Hematopoietic multipotent progenitor cell treated with erythropoietin and hydrocortisone succinate and interleukin-3 and kit ligand, for 17 days (in vitro differentiated cells): Measurements from ENCODE around the gene PTPRN2.

ENCODE experiments used
- DNase-seq: peaks from one replicate; pipeline ENCODE4 v3.0.0-alpha.2; 2015; ENCODE audit warnings: low spot score

Gene PTPRN2

GRCh38 chr7:157846271-157846670 is 741.4 kb downstream of the PTPRN2 start:
- no peak for DNase-seq

GRCh38 chr7:157845203-157845835 is 742.3 kb downstream of the PTPRN2 start:
- DNase-seq: no peak

- no peak for DNase-seq
These were observed 743.0 kb downstream of the PTPRN2 start for GRCh38 chr7:157844611-157845010.

GRCh38 chr7:157844141-157844540 is 743.5 kb downstream of the PTPRN2 start:
- no peak for DNase-seq

DNA sequence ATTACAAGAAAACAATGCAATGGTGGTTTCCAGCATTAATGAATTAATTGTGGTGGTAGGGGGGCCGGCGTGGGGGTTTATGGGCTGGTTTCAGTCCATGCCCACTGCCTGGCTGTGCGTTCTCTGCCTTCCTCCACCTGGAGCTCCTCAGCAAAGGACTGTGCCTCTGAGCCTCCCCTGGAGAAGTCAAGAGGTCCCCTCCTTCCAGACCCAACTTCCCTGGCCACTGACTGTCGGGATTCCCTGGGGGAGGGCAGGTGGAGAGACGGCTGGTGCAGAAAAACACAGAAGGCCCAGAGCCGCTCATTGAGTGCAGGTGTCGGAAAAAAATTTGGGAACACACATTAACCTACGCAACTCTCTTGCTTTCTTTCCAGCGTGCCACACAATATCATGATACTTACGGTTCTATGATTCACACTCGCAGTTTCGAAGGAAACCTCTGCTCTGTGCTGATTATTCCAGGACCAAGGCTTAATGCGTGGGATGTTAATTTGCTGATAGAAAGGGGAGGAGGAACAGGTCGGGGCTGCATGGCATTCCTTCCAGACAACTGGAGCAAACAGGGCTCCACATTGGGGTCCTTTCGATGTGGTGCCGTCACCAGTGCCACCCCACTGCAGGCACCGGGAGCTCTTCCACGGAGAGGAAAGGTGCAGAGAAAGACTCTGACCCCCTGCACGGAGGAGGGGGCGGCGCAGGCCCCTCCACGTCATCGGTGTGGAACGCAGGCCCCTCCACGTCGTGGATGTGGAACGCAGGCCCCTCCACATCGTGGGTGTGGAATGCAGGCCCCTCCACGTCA is 744.1 kb downstream of the PTPRN2 start:
- DNase-seq: no peak

GRCh38 chr7:157841773-157842370 is 745.8 kb downstream of the PTPRN2 start:
- DNase-seq: no peak

- DNase-seq: no peak
These were observed 746.5 kb downstream of the PTPRN2 start for GRCh38 chr7:157840914-157841772.

DNA sequence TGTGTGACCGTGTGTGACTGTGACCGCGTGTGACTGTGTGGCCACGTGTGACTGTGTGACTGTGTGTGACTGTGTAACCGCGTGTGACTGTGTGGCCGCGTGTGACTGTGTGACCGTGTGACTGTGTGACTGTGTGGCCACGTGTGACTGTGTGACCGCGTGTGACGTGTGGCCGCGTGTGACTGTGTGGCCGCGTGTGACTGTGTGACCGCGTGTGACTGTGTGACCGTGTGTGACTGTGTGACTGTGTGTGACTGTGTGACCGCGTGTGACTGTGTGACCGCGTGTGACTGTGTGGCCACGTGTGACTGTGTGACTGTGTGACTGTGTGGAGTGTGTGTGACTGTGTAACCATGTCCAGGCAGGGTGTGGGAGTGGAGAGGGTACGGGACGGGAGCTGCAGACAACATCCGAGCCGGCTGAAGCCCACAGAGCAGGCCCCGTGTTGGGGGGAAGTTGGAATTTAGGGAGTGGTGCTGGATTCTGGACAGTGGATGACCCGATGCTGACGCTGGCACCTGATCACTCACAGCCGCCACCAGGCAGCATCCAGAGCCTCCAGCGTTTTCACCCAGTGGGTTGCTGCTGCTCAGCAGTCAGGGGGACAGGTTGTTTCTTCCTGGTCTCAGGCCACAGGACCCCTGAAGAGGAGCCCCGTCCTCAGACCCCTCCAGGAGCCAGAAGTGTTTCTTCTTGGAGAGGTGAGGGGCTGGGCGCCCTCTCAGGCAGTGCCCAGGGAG is 747.3 kb downstream of the PTPRN2 start:
- no peak for DNase-seq

GRCh38 chr7:157839672-157840167 is 747.9 kb downstream of the PTPRN2 start:
- no peak for DNase-seq

DNA sequence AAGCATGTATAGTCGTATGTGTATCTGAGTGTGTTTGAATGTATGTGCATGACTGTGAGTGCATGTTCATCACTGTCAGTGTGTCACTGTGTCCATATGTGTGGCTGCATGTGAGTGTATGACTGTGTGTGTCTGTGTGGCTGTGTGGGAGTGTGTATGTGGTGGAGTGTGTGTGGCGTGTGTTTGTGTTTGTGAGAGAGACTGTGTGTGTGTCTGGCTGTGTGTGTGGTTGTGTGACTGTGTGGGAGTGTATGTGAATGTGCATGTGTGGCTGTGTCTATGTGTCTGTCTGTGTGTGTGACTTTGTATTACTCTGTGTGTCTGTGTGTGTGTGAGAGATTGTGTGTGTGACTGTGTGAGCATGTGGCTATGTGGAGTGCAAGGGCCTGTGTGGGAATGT is 748.4 kb downstream of the PTPRN2 start:
- DNase-seq: no peak

DNA sequence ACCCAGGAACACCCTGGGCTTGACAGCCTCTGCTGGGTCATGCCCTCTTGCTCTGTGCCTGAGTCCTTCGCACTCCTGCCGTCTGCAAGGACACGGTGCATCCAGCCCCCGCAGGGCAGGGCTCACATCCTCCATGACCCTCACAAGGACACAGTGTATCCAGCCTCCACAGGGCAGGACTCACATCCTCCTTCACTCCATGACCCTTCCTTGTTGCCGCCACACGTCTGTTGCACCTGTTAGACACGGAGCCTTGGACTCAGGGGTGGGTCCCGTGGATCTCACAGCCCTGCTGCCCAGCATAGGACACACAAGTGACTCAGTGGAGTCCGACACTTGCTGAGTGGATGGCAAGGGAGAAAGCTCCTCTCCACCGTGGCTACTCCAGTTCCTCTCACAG is 750.1 kb downstream of the PTPRN2 start:
- DNase-seq: no peak

- DNase-seq: no peak
These were observed 750.6 kb downstream of the PTPRN2 start for GRCh38 chr7:157837047-157837446.

DNA sequence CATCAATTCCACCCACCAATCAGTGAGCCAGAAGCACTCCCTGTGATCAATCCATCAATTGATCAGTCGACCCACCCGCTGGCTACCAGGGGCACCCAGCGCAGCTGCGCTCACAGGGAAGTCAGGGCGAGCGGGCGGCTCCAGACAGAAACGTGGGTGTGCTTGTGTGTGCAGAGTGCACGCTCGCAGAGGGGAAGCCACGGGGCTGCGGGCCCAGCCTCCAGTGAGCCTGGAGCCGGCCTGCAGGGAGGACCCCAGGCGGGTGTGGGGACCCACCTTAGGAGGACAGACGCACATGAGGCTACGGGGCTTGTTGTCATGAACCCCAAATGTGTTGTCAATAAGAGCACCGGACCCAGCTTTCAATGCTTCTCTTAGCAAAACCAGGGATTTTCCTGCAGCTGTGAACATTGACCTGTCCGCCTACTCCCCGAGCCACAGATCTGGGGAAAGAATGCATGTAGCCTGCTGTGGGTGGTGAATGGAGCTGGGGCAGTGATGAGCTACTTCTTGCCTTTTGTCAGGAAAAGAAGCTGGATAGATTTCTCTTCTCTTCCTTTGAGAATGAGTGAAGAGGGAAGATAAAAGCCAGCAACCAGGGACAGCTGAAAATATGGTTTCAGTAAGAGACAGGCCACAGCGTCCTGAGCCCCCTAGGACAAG is 753.0 kb downstream of the PTPRN2 start:
- DNase-seq: no peak

- DNase-seq: no peak
These were observed 754.6 kb downstream of the PTPRN2 start for GRCh38 chr7:157832866-157833607.

GRCh38 chr7:157832421-157832820 is 755.2 kb downstream of the PTPRN2 start:
- DNase-seq: no peak

DNA sequence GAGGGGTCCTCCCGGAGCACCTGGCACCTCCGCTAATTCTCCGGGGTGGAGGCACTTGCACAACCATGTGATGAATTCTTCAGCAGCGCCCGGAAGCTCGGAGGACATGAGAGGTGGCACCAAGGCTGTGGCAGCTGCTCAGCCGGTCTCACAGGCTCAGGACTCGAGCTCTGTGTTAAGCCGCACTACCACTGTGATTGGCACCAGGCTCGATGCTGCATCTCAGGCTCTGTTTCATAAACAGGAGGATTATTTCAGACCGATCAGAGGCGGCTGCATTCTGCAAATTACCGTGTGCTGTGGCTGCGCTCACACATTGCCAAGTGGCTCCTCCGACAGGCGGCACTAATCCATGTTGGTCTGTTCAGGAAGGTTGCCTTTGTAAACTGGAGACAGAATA is 755.6 kb downstream of the PTPRN2 start:
- no peak for DNase-seq

DNA sequence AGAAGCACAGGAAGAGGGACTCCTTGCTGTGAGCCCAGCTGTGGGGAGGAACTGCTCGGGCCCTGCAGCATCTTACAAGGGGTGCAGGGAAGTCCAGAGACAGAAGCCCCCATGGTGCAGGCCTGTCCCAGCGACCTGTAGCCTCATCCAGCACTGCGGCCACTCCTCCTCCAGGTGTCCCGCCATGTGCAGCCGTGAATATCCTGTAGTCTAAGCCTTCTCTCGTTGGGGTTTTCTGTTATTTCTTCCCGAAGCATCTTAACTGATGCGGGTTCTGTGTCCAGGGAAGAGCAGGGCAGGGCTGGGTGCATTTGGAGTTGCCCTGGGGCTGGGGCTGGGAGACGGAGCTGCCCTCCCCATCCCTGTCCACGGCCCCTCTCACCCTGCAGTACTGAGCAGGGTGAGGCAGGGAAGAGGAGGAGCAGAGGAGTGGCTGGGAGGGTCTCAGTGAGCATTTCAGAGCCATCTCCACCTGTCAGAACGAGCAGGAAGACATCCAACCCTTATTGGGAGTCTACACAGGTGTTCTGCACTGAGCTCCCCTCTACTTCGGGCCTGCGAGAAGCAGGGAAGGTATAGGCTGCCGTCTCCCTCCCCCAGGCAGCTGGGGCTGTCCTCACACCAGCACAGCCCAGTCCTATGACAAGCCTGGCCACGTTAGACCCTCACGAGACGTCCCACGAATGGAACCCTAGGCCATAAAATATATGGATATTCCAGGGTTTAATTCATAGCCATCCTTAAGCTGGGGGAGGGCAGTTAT is 756.3 kb downstream of the PTPRN2 start:
- DNase-seq: no peak

- DNase-seq: no peak
These were observed 757.3 kb downstream of the PTPRN2 start for GRCh38 chr7:157830331-157830730.

DNA sequence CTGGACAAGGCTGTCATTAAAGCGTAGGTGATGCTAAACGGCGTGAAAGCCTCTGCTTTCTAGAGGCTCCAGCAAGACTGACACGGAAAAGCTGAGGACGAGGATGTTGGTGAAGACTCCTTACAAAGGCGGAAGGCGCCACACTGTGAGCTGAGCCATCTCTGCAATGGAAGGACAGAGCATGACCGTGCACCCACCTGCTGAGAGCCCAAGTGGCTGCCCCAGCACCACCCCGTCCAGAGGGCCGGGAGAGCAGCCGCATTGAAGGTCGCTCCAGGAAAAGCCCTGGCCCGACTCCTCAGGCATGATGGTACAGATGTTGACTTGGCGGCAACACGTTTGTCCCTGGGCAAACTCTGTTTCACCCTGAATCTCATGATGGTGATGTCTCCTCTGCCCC is 758.1 kb downstream of the PTPRN2 start:
- DNase-seq: no peak
